GM10847 (cell line): ENCODE results near the gene OR51B5.

Experiments
- POLR2A ChIP-seq: IDR thresholded peaks from 2 replicates; pipeline ENCODE4 v1.6.1; 2011; ENCODE audit not compliant: insufficient read length; ENCODE audit errors: extremely low read depth

OR51B5 gene

DNA sequence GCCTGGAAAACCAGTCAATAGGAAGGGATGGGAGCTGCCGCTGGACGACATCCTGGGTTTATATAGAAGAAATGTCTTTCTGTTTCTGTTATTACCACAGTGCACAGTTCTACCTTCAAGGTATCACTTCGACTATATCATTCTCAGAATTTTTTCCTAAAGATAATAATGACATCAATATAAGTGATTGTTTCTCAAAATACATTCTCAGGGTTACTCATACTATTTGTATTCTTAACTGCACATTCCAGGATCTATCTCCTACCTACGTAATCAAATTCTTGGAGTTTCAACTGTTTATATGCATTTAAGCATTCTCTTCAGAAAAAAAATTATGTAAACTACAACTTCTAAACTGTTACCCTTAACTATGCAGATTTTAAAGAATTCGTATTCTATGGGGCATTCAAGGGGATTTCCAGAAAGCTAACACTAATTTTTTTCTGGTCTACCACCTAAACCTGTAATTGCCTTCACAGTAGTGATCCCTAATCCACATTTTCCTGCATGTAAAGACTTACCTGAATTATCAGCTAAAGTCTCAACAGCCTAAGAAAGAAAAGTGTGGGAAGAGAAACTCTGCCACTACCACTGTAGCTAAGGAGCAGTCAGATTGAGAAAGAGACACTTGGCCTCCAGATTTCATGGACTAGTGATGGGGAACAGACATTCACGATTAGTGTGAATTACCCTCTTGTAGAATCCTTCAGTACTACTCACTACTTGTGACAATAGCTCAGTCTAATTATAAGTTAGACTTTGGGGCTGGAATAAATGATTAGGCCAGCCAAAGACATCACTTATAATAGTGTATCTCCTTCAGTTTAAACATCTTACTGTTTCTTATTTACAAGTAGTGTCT is at the start of gene OR51B5:
Gene OR51B5, minus strand, starts transcription at position 51 of the 862 bp plus-strand sequence. Its CDS starts 0 bp downstream, at position 51.
- TF ChIP-seq POLR2A, result no peak

DNA sequence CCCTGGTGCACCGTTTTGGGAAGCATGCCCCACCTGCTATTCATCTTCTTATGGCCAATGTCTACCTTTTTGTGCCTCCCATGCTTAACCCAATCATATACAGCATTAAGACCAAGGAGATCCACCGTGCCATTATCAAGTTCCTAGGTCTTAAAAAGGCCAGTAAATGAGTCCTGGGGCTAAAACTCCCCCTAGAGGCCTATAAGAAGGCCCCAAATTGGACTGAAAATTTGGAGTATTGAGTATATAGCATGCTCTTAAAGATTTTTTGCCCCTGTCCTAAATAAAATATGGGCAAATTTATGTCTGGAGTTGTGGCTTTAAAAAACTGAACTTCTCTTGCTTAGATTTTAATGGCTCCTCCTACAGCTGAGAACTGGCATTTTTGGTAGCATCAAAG is 46.9 kb upstream of the OR51B5 start:
- TF ChIP-seq POLR2A, result no peak

DNA sequence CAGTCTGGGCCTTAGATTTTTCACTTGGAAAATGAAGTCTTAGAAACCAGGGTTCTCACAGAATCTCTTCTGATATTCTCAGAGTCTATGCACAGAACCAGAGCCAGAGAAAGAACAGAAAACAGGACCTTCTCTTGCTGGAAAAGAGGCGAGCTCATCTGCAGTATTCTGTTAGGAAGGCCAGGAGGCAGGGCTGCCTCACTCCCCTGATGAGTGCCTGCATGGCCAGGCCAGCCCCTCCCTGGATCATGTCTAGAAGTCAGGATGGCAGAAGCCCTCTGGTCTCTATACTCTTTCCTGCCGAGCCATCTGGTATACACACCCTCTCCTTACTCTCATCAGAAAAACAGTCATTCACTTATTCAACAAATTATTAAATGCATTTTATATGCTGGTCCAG is 41.0 kb upstream of the OR51B5 start:
- no peak for TF ChIP-seq POLR2A

DNA sequence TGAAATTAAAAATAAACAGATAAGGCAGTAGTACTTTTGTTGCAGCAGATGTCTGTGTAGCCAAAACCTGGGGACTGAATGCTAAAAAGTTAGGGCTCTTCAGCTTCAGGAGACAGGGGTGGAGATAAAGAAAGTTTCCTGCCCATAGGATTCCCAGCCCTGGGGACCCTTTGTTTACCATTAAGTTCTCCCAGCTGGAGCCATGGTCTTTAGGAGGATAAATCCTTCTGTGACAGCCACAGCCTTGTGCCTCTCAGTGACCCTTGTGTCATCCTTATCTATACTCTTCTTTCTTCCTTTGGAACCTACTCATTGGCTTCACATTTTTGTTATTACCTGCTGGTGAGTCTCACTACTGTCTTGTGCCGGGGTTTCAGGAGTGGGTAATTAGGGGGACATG is 40.3 kb upstream of the OR51B5 start, which contains the start of gene OR51M1:
Gene OR51M1, plus strand, starts transcription at position 237 of the 400 bp plus-strand sequence. CDS start 5,587 bp downstream, outside the sequence.
- TF ChIP-seq POLR2A, result no peak

- no peak for TF ChIP-seq POLR2A
These were observed 37.5 kb upstream of the OR51B5 start for GRCh38 chr11:5380740-5381342.

- TF ChIP-seq POLR2A, result no peak
These were observed 26.5 kb upstream of the OR51B5 start for GRCh38 chr11:5369789-5370188.

DNA sequence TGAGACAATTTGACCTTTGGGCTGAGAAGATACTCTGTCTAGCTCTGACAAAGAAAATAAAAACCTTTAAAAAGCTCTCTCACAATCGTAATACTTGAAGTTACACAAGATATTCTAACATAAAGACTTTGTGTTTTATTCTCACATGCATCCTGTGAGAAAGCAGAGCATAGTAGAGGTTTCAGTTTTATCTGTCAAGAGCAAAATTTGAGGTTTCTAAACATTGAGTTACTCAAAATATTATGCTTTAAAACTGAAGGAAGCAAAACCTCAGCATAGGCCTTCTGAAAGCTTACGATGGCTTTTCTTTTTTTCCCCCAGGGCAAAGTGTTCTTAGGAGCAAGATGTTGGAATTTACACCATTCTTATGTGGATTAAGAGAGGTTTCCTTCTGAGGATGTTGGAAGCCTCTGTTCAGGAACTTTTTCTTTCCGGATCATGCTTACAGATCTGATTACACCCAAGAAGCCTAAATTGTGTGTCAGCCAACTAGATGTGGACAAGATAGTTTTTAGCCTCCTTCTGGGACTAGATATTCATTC is 25.2 kb upstream of the OR51B5 start:
- no peak for TF ChIP-seq POLR2A

DNA sequence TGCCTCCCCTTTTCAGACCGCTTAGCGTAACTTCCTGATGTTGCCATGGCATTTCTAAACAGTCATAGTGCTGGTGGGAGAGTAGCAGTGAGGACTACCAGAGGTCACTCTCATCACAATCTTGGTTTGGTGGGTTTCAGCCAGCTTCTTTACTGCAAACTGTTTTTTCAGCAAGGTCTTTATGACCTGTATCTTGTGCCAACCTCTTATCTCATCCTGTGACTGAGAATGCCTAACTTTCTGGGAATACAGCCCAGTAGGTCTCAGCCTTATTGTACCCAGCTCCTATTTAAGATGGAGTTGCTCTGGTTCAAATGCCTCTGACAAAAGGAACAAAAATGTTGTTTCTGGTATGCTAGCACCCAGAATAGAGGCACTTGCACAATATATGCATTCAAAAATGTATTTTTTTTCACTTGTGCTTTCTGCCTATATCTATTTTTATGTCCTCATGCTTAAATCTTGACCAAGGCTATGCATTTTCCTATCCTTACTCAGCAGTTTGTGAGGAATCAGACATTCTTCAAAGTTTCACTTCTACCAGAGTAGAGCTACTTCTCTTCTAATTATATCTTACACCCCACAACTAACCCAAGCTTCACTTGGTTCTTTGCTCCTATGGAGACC is 24.2 kb upstream of the OR51B5 start:
- TF ChIP-seq POLR2A, result no peak

DNA sequence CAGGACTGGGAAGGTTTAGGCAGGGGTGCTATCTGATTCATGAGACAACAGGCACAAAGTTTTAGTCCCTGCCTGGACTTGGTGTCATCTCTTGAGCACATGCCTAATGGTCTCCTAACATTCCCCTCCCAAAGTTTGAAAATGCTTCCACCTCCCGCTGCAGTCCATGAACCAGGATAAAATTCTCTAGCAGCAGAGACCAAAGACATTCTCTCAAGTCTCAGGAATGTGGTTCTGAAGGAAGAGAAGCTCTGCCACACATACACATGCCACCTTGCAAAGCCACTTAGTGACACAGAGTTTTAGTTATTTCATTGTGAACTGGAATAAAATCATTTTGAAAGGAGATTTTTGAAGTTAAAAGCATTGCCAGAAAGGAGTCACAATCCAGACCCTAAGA is 23.5 kb upstream of the OR51B5 start:
- no peak for TF ChIP-seq POLR2A

DNA sequence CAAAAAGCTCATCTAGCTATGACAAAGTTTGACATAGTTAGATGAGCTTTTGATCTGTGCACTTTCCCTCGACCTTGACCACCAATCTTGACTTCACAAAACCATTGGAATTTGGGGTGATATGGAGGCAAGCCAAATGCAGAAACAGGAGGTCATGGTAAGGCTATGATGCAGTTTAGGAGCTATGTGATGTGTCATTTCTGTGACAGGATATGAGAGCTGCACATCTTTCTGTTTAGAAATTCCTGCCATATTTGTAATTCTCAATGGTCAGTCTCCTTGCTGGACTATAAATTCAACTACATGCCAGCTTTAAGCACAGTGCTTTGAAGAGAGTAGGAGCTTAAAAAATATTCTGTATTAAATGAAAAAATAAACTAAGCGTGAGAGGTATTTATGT is 20.9 kb upstream of the OR51B5 start:
- TF ChIP-seq POLR2A, result no peak

DNA sequence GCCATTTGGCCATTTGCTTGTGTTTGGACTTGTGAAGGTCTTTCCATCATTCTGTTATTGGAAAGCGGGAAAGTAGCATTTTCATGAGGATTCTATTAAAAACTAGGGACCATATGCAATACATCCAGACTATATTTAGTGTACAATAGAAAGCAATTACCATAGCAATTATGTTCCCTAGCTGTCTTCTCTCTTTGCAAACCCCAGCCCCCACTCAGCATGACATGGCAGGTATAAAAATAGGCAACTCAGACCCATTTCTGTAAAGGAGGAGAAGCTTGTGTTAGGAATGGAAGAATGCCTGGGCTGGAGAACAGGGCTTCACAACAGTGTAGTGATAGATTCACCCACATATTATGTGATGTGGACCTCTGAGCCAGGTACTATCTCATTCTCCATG is 20.4 kb upstream of the OR51B5 start:
- no peak for TF ChIP-seq POLR2A

GRCh38 chr11:5362017-5362625 is 18.8 kb upstream of the OR51B5 start:
- no peak for TF ChIP-seq POLR2A

- no peak for TF ChIP-seq POLR2A
These were observed 7.9 kb upstream of the OR51B5 start, which contains the start of gene OR51B6 for GRCh38 chr11:5351208-5351607. Gene OR51B6, plus strand, starts transcription at chr11:5351508. Its CDS starts 0 bp downstream, at chr11:5351508.

- TF ChIP-seq POLR2A, result no peak
These were observed 6.2 kb upstream of the OR51B5 start for GRCh38 chr11:5349550-5349949.

- TF ChIP-seq POLR2A, result no peak
These were observed 5.3 kb upstream of the OR51B5 start for GRCh38 chr11:5348551-5349194.
